GM18498 (cell line): ENCODE results near the gene C16orf86.
A peak's percentile ranks its signal among the peaks of the same experiment; 100 is the strongest.
"Not testable (repeated sequence)": the region's sequence is repeated elsewhere in the genome, so short reads cannot be mapped to it uniquely, and the experiment has no call there.

Experiments used
- ATAC-seq: cut with Tn5 transposase; IDR thresholded peaks from one replicate; pipeline ENCODE4 v1.9.1; 2021; ENCODE audit warnings: mild to moderate bottlenecking, moderate library complexity; ENCODE audit not compliant: unreplicated experiment

Gene C16orf86

GRCh38 chr16:67685388-67686112 is 18.9 kb downstream of the C16orf86 start:
- peak; percentile 47 for ATAC-seq

DNA sequence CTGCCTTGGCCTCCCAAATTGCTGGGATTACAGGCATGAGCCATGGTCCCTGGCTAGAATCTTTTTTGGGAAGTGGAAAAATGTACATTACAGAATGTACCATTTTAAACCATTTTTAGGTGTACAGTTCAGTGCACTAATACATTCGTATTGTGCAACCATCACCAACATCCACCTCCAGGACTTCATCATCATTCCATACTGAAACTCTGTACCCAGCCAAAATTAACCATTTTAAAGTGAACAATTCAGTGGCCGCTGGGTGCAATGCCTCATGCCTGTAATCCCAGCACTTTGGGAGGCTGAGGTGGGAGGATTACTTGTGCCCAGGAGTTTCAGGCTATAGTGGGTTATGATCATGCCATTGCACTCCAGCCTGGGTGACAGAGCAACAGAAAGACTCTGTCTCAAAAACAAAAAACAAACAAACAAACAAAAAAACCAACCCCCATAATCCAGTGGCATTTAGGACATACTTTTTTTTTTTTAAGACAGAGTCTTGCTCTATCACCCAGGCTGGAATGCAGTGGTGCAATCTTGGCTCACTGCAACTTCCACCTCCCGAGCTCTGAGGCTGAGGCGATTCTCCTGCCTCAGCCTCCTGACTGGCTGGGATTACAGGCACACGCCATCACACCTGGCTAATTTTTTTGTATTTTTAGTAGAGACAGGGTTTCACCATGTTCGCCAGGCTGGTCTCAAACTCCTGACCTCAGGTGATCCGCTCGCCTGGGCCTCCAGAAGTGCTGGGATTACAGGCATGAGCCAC is 27.1 kb downstream of the C16orf86 start:
- ATAC-seq = not testable (repeated sequence)

DNA sequence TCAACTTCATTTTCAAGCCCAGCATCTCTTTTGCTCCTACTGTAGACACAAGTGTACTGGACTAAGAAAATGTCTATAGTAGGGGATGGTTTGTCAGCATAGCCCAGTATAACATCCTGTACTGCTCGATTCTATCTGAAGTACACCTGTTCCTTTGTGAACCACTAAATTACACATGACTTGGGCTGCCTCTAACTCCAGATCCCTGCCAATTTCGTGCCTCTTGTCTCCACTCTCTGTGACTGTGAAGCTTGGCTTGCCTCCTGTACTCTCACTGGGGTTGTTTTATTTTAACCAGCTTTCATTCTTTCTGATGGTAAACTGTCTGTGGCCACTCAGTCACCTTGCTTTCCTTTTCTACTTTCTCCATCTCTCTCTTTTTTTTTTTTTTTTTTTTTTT is 28.0 kb downstream of the C16orf86 start:
- no peak for ATAC-seq

- ATAC-seq = no peak
Observed at GRCh38 chr16:67697422-67698185, 31.0 kb downstream of the C16orf86 start.

GRCh38 chr16:67699265-67699664 is 32.7 kb downstream of the C16orf86 start:
- no peak for ATAC-seq

- no peak for ATAC-seq
Observed at GRCh38 chr16:67701420-67701819, 34.8 kb downstream of the C16orf86 start.

DNA sequence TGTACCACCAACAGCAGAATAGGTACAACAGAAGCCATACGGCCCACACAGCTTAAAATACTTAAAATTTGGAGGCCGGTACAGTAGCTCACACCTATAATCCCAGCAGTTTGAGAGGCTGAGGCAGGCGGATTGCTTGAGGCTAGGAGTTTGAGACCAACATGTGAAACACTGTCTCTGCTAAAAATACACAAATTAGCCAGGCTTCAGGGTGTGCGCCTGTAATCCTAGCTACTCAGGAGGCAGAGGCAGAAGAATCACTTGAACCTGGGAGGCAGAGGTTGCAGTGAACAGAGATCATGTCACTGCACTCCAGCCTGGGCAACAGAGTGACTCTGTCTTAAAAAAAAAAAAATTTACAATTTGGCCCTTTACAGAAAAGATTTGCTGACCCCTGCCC is 35.5 kb downstream of the C16orf86 start:
- no peak for ATAC-seq

GRCh38 chr16:67703626-67704025 is 37.0 kb downstream of the C16orf86 start:
- no peak for ATAC-seq

- no peak for ATAC-seq
Observed at GRCh38 chr16:67704110-67704509, 37.5 kb downstream of the C16orf86 start.

GRCh38 chr16:67707210-67707609 is 40.6 kb downstream of the C16orf86 start:
- ATAC-seq = no peak

DNA sequence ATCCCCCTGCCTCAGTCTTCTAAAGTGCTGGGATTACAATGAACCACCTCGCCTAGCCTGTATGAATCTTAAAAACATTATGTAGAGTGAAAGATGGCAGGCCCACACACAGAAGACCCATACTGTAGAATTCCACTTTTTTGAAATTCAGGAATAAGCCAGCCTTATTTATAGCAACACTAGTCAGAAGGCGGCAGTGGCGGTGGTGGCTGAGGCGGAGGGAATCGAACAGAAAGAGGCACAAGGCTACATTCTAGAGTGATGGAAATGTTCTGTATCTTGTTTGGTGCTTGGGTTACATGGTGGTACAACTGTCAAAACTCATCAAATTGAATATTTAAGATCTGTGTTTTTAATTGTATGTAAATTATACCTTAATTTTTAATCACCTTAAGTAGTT is 41.2 kb downstream of the C16orf86 start:
- no peak for ATAC-seq

- ATAC-seq = no peak
Observed at GRCh38 chr16:67708368-67708771, 41.8 kb downstream of the C16orf86 start.

- ATAC-seq = no peak
Observed at GRCh38 chr16:67709050-67709449, 42.4 kb downstream of the C16orf86 start.

DNA sequence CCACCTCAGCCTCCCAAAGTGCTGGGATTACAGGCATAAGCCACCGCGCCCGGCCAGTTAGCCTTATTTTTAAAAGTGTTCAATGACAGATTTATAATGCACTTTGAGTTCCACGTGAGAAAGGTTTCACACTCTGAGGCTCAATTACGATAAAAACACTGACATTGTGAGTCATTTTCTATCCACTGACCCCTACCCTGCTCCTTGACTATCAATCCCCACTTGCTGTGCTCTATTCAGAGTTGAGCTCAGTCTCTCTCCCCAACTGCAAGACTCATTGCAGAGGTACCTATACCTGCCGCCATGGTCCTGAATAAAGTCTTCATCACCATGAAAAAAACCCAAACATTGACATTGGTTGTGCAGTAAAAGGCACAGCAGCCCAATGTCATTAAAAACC is 44.0 kb downstream of the C16orf86 start:
- no peak for ATAC-seq

GRCh38 chr16:67713647-67714273 is 47.1 kb downstream of the C16orf86 start:
- ATAC-seq = no peak

DNA sequence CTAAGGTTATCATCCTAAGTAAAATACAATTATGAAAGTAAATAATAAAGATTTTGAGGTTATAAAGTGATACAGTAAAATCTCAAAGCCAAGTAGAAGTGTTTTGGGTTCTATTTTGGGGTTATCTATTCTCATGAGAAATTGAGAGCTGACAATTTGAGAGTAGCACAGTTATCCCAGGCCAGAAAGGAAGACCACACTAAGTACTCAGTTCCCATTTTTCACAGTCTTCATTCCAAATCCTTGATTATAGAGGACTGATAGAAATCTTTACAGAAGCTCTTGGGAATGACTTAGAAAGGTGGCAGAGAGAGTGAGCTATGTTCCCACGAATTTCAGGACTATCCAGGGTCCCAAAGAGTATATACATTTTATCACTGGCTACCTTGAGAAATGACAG is 47.9 kb downstream of the C16orf86 start:
- ATAC-seq = no peak

- no peak for ATAC-seq
Observed at GRCh38 chr16:67716097-67716496, 49.5 kb downstream of the C16orf86 start.
